ENCODE data around the gene PPAT.
"Not testable (repeated sequence)": the region's sequence is repeated elsewhere in the genome, so short reads cannot be mapped to it uniquely, and the experiment has no call there.

PPAT gene

GRCh38 chr4:56463711-56464110, 28.3 kb upstream of the PPAT start:
- no peak for TF ChIP-seq CTCF (IDR thresholded peaks at IDR 0.05; ENCODE audit: low read depth, low read length, missing control alignments)
- H3K36me3 ChIP-seq (replicated peaks), result peaks cover 19% of the 10 kb centered on the region
- in situ Hi-C loops (cut with HindIII; ENCODE audit: low pct_ligation_motif_present, low sequenced_read_pairs), result no loop called here
- no peak for DNase-seq
- no peak overlapping the region for H3K4me3 ChIP-seq (ENCODE audit: low read depth, low read length)
- H3K27ac ChIP-seq, result no peak overlapping the region
- H3K27me3 ChIP-seq (replicated peaks), result no peaks in the 10 kb centered on the region

- in situ Hi-C loops (cut with HindIII; ENCODE audit: low pct_ligation_motif_present, low sequenced_read_pairs), result no loop called here
- H3K27ac ChIP-seq, result no peak overlapping the region
- H3K4me3 ChIP-seq (ENCODE audit: low read depth, low read length), result no peak overlapping the region
- no peak for TF ChIP-seq CTCF (IDR thresholded peaks at IDR 0.05; ENCODE audit: low read depth, low read length, missing control alignments)
- H3K36me3 ChIP-seq (replicated peaks), result peaks cover 19% of the 10 kb centered on the region
- H3K27me3 ChIP-seq (replicated peaks), result no peaks in the 10 kb centered on the region
- no peak for DNase-seq
Measured at GRCh38 chr4:56462157-56462556, 26.7 kb upstream of the PPAT start.

- Histone ChIP-seq H3K4me3 (ENCODE audit: low read depth, low read length) (no peak overlapping the region), H3K27me3 (replicated peaks) (no peaks in the 10 kb centered on the region), H3K27ac (no peak overlapping the region), H3K36me3 (replicated peaks) (peaks cover 22% of the 10 kb centered on the region)
- no peak for TF ChIP-seq CTCF (IDR thresholded peaks at IDR 0.05; ENCODE audit: low read depth, low read length, missing control alignments)
- DNase-seq, result no peak
- in situ Hi-C loops (cut with HindIII; ENCODE audit: low pct_ligation_motif_present, low sequenced_read_pairs), result no loop called here
Measured at GRCh38 chr4:56460085-56460484, 24.7 kb upstream of the PPAT start.

GRCh38 chr4:56450342-56450741, 14.9 kb upstream of the PPAT start:
- no peak overlapping the region for H3K4me3 ChIP-seq (ENCODE audit: low read depth, low read length)
- no peak for DNase-seq
- in situ Hi-C loops (cut with HindIII; ENCODE audit: low pct_ligation_motif_present, low sequenced_read_pairs), result no loop called here
- peaks cover 48% of the 10 kb centered on the region for H3K36me3 ChIP-seq (replicated peaks)
- H3K27ac ChIP-seq, result no peak overlapping the region
- no peaks in the 10 kb centered on the region for H3K27me3 ChIP-seq (replicated peaks)
- TF ChIP-seq CTCF (IDR thresholded peaks at IDR 0.05; ENCODE audit: low read depth, low read length, missing control alignments), result no peak

GRCh38 chr4:56449475-56449874, 14.1 kb upstream of the PPAT start:
- H3K27ac ChIP-seq; DNase-seq; in situ Hi-C loops (cut with HindIII; ENCODE audit: low pct_ligation_motif_present, low sequenced_read_pairs); H3K27me3 ChIP-seq (replicated peaks); H3K4me3 ChIP-seq (ENCODE audit: low read depth, low read length): not testable (repeated sequence)
- H3K36me3 ChIP-seq (replicated peaks), result peaks cover 43% of the 10 kb centered on the region

GRCh38 chr4:56448301-56448700, 12.9 kb upstream of the PPAT start:
- H3K4me3 ChIP-seq (ENCODE audit: low read depth, low read length), result no peak overlapping the region
- H3K36me3 ChIP-seq (replicated peaks), result peaks cover 37% of the 10 kb centered on the region
- H3K27ac ChIP-seq, result no peak overlapping the region
- DNase-seq, result peak; percentile 15
- in situ Hi-C loops (cut with HindIII; ENCODE audit: low pct_ligation_motif_present, low sequenced_read_pairs), result no loop called here
- no peak for TF ChIP-seq CTCF (IDR thresholded peaks at IDR 0.05; ENCODE audit: low read depth, low read length, missing control alignments)
- H3K27me3 ChIP-seq (replicated peaks), result no peaks in the 10 kb centered on the region
